ENCODE data around the gene CLASRP. TPM values are rescaled to one million over a fixed set of nuclear protein-coding genes. Genes with fewer than 3 reads are reported as not detected.
"Not testable (repeated sequence)": the region's sequence is repeated elsewhere in the genome, so short reads cannot be mapped to it uniquely, and the experiment has no call there.

Gene CLASRP
- total RNA-seq, 1 donor from 2014 or later: 83.7 TPM

DNA sequence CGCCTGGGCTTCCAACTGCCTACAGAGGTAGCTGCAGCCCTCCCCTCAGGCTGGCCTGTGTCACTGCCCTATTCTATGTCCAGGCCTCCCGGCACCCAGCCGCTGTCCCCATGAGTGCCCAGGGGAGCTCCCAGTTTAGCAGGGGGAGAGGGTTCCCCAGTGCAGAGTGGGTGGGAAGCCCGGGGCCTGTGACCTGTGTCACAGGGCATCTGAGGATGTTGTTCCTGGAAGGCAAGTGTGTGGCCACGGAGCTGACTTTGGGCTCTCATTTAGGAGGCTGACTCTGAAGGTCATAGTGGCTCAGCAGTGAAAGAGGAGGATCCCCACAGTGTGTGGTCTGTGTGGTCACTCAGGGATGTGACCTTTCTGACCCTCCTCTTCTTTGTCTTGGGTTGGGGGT is 79.3 kb downstream of the CLASRP start:
- ATAC-seq (no peak), DNase-seq (no peak)
- Histone ChIP-seq H3K36me3 (no peaks in the 10 kb centered on the region), H3K27ac (no peak overlapping the region), H3K9me3 (no peaks in the 10 kb centered on the region), H3K4me3 (no peak overlapping the region), H3K27me3 (no peaks in the 10 kb centered on the region), H3K4me1 (peaks cover 12% of the 10 kb centered on the region)
- intact Hi-C loops (cut with DNase I): no loop called here
- TF ChIP-seq CTCF (IDR thresholded peaks at IDR 0.05): no peak

DNA sequence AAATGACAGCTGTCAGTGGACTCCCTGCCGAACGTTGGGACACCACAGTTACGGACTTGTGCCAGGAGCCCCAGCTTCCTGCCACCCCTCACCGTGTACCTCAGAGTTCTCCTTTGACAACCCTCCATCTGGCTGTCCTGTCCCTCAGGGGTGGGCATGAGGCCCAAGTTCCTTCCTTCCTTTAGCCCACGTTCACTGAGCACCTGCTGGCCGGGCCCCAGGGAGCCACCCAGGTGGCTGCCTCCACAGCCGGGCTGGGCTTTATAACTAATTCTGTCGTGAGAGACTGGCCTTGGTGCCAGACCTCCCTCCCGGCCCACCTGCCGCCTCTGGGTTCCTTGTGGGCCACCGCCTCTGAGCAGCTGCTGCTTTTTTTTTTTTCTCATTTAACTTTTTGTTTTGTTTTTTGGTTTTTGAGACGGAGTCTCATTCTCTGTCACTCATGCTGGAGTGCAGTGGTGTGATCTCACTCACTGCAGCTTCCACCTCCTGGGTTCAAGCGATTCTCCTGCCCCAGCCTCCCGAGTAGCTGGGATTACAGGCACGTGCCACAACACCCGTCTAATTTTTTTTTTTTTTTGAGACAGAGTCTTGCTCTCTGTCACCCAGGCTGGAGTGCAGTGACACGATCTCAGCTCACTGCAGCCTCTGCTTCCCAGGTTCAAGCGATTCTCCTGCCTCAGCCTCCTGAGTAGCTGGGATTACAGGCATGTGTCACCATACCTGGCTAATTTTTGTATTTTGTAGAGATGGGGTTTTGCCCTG is 79.9 kb downstream of the CLASRP start:
- H3K4me1 ChIP-seq; H3K4me3 ChIP-seq; intact Hi-C loops (cut with DNase I); H3K9me3 ChIP-seq; H3K36me3 ChIP-seq; H3K27me3 ChIP-seq; H3K27ac ChIP-seq; ATAC-seq; DNase-seq: not testable (repeated sequence)

DNA sequence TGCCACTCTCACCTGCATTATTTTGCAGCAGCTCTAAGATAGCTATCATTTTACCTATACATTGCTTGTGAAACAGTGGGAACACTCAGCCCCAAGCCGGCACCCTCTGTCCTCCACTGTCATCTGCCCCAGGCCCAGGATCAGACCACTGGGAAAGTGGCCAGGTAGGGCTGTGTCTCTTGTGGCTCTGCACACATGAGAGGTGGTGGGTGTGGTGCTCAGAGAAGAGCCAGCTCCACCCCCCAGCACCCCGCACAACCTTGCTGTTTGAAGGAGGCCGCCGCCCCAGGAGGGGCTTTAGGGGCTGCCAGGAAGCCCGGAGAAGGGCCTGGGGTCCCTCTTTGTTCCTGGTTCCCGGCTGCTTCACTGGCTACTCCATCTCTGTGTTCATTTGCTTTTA is 80.7 kb downstream of the CLASRP start:
- DNase-seq: no peak
- no peaks in the 10 kb centered on the region for H3K9me3 ChIP-seq
- no peak for TF ChIP-seq CTCF (IDR thresholded peaks at IDR 0.05)
- H3K4me3 ChIP-seq: no peak overlapping the region
- peaks cover 9% of the 10 kb centered on the region for H3K4me1 ChIP-seq
- intact Hi-C loops (cut with DNase I): no loop called here
- no peak for ATAC-seq
- H3K27ac ChIP-seq: no peak overlapping the region
- H3K27me3 ChIP-seq: no peaks in the 10 kb centered on the region
- H3K36me3 ChIP-seq: no peaks in the 10 kb centered on the region

Other genes with a start within 250 kb of the CLASRP start
- 280 TPM for gene BCAM, start 229.9 kb upstream of the CLASRP start, total RNA-seq
- gene NECTIN2, start 192.7 kb upstream of the CLASRP start, total RNA-seq: 108 TPM
- gene TOMM40, start 147.8 kb upstream of the CLASRP start, total RNA-seq: 52.4 TPM
- gene APOE, start 133.2 kb upstream of the CLASRP start, total RNA-seq: 565 TPM
- 558 TPM for gene APOC1, start 124.4 kb upstream of the CLASRP start, total RNA-seq
- gene APOC4, start 96.8 kb upstream of the CLASRP start, total RNA-seq: not detected
- gene APOC2, start 93.0 kb upstream of the CLASRP start, total RNA-seq: 33.9 TPM
- gene CLPTM1, start 83.7 kb upstream of the CLASRP start, total RNA-seq: 103 TPM
- 17.5 TPM for gene RELB, start 37.6 kb upstream of the CLASRP start, total RNA-seq
- gene ZNF296, start 37.4 kb downstream of the CLASRP start, total RNA-seq: 1.7 TPM
- gene GEMIN7, start 40.2 kb downstream of the CLASRP start, total RNA-seq: 14.9 TPM
- 31.1 TPM for gene PPP1R37, start 54.1 kb downstream of the CLASRP start, total RNA-seq
- gene NKPD1, start 121.9 kb downstream of the CLASRP start, total RNA-seq: not detected
- 16.9 TPM for gene TRAPPC6A, start 139.2 kb downstream of the CLASRP start, total RNA-seq
- gene BLOC1S3, start 139.7 kb downstream of the CLASRP start, total RNA-seq: 17.8 TPM
- 11.9 TPM for gene EXOC3L2, start 206.4 kb downstream of the CLASRP start, total RNA-seq
- gene MARK4, start 212.2 kb downstream of the CLASRP start, total RNA-seq: 30.0 TPM

Data from upper lobe of right lung (tissue), 1 donor.